WERI-Rb-1 (cell line): ENCODE data around the gene ADAT3.
"Not testable (repeated sequence)": the region's sequence is repeated elsewhere in the genome, so short reads cannot be mapped to it uniquely, and the experiment has no call there.

Experiments
- DNase-seq: peaks from one replicate; pipeline ENCODE4 v3.0.0-alpha.2; 2020
- H3K27ac ChIP-seq: fragments of 250-450 bp; sonication (Bioruptor Pico); 2 replicates; pipeline ENCODE4 v1.5.1; 2020; ENCODE audit warnings: mild to moderate bottlenecking, moderate library complexity
- H3K27me3 ChIP-seq: fragments of 250-450 bp; sonication (Bioruptor Pico); 2 replicates; pipeline ENCODE4 v1.5.1; 2021; ENCODE audit warnings: mild to moderate bottlenecking, low read depth, moderate library complexity; ENCODE audit not compliant: insufficient read depth, severe bottlenecking
- H3K36me3 ChIP-seq: fragments of 250-450 bp; sonication (Bioruptor Pico); 2 replicates; pipeline ENCODE4 v1.5.1; 2020; ENCODE audit warnings: mild to moderate bottlenecking, moderate library complexity
- H3K4me3 ChIP-seq: 2 replicates; pipeline ENCODE4 v1.5.1; 2011; ENCODE audit warnings: low read depth, mild to moderate bottlenecking, control low read depth, low read length
- H3K9me3 ChIP-seq: fragments of 250-450 bp; sonication (Bioruptor Pico); 2 replicates; pipeline ENCODE4 v1.5.1; 2021; ENCODE audit warnings: mild to moderate bottlenecking, moderate library complexity; ENCODE audit not compliant: severe bottlenecking
- TF ChIP-seq, protein P1 (sequence below): IDR thresholded peaks from 2 replicates; pipeline ENCODE4 v1.5.1; 2011; ENCODE audit warnings: low read depth, mild to moderate bottlenecking, control low read depth, inconsistent platforms, low read length

The ADAT3 gene

DNA sequence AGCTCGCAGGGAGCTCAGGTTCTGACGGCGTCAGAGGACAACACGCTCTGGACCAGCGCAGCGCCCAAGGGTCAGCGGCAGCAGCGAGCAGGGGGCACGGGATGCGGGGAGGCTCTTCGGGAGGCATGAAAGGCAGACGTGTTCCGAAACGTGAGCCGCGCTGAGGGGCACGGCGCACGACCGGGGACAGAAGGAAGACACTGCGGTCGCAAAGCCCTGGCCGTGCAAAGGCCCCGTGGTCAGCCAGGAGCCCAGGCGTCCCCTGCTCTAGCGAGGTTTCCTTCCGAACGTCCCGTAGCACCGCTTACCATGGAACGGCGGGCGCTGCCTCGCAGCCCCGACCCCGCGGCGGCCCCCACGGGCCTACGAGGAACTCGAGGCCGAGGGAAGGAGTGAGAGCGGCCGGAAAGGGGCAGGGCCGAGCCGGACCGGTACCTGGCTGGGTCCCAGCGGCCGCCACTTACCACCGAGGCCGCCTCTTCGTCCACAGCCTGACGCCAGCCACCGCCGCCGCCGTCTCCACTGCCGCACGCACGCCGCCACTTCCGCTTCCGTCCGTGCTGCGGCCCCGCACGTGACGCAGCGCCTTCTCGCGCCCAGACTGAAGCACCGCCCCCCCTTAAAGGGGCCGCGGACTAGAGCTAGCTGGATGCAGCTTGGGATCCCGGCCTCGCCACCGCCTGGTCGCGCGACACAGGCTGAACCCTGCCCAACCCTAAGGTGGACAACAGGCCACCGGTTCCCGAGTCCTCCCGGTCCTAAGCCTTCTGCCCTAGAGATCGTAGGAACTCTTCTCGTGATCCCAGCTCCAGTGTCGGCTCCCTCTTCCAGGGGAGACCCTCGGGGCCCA lies 29.3 kb upstream of the ADAT3 start:
- Histone ChIP-seq H3K36me3 (peaks cover 11% of the 10 kb centered on the region), H3K9me3 (no peaks in the 10 kb centered on the region), H3K27ac (peak overlapping the region; percentile 84), H3K27me3 (no peaks in the 10 kb centered on the region), H3K4me3 (peak overlapping the region; percentile 62)
- peak; percentile 92 for DNase-seq
- TF ChIP-seq, protein P1, sequence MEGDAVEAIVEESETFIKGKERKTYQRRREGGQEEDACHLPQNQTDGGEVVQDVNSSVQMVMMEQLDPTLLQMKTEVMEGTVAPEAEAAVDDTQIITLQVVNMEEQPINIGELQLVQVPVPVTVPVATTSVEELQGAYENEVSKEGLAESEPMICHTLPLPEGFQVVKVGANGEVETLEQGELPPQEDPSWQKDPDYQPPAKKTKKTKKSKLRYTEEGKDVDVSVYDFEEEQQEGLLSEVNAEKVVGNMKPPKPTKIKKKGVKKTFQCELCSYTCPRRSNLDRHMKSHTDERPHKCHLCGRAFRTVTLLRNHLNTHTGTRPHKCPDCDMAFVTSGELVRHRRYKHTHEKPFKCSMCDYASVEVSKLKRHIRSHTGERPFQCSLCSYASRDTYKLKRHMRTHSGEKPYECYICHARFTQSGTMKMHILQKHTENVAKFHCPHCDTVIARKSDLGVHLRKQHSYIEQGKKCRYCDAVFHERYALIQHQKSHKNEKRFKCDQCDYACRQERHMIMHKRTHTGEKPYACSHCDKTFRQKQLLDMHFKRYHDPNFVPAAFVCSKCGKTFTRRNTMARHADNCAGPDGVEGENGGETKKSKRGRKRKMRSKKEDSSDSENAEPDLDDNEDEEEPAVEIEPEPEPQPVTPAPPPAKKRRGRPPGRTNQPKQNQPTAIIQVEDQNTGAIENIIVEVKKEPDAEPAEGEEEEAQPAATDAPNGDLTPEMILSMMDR = no peak

DNA sequence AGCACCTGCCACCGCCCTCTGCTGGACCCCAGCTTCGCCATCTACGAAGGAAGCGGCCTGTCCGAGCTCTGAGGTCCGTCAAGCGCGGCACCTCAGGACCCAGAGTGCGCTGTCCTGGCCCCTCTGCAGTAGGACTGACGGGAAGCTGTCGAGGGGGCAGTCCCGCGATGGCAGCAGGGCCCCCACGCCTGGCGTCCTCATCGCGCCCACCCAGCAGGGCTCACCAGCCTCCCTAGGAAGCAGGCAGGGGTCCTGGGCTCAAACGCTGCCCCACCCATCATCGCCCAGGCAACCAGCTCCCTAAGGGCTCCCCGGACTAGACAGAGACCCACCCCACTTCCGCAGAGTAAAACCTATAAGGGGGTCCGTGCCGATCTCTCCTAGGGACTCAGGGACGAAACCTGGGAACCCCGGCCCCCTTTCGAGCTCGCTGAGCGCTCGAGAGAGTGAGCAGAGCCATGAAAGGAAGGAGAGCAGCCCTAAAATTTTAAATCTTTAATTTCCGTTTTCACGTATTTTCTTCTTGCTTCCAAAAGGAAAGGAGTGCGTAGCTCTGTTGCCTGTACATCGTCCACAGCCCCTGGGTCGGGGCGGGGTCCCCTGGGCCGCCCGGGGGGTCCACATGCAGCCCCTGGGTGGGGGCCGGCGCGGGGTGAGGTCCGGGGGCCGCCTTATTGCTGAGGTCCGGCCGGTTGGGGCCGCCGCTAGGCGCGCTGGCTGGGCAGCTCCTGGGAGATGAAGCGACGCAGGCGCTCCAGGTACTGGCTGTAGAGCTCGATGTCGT lies 28.5 kb upstream of the ADAT3 start:
- TF ChIP-seq, protein P1 = peak; percentile 59
- H3K27me3 ChIP-seq, DNase-seq, H3K9me3 ChIP-seq: not testable (repeated sequence)
- peaks cover 11% of the 10 kb centered on the region for H3K36me3 ChIP-seq
- peak overlapping the region; percentile 84 for H3K27ac ChIP-seq
- peak overlapping the region; percentile 62 for H3K4me3 ChIP-seq

DNA sequence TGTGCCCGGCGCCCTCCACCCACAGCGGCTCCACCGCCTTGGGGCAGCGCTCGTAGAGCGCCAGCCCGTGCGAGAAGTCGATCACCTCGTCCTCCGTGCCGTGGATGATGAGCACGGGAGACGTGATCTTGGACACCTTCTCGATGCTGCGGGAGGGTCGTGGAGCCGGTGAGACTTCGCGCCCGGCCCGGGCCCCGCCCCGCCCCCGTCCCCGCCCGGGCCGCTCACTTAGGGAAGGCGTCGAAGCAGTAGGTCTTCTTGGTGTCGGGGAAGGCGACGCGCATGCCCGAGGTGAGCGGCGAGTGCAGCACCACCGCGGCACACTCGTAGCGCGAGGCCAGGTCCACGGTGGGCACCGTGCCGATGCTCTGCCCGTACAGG lies 27.9 kb upstream of the ADAT3 start:
- not testable (repeated sequence) for H3K27ac ChIP-seq, DNase-seq, H3K4me3 ChIP-seq, H3K27me3 ChIP-seq, H3K9me3 ChIP-seq
- H3K36me3 ChIP-seq = peaks cover 11% of the 10 kb centered on the region

DNA sequence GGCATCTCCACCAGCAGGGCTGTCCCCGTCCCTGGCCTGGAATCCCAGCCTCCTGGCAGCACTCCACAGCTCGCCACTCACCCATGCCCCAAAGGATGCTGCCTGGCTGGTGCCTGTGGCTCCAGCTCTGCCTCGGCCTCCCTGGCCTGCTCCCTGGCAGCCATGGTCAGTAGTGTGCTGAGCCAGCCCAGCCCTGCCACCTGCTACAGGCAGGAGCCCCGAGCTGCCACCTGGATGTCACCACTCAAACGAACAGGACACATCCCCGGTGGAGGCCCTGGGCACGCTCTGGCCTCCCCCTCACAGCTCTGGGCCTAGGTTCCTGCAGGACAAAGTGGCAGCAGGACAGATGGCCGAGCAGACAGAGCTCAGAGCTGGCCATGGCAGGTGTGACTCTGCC lies 26.6 kb upstream of the ADAT3 start:
- H3K36me3 ChIP-seq, H3K27ac ChIP-seq, DNase-seq, H3K9me3 ChIP-seq, H3K4me3 ChIP-seq, H3K27me3 ChIP-seq: not testable (repeated sequence)

DNA sequence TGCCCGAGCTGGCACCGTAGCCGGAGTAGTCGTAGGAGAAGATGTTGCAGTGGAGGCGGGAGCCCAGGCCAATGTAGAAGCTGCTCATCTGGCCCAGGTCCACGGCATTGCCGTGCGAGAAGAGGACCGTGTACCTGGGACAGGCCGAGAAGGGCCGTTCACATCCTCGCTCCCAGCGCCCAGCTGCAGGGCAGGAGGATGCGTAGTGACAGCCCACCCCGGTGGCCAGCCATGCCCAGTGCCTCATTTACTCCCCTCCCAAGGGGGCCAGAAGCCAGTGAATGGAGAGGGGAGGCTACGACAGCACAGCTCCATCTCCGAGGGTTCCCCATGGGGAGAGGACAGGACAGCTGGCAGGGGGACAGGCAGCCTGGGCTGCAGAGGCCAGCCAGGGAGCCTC lies 25.2 kb upstream of the ADAT3 start:
- H3K4me3 ChIP-seq, DNase-seq, H3K36me3 ChIP-seq, H3K27ac ChIP-seq, H3K9me3 ChIP-seq, H3K27me3 ChIP-seq: not testable (repeated sequence)

DNA sequence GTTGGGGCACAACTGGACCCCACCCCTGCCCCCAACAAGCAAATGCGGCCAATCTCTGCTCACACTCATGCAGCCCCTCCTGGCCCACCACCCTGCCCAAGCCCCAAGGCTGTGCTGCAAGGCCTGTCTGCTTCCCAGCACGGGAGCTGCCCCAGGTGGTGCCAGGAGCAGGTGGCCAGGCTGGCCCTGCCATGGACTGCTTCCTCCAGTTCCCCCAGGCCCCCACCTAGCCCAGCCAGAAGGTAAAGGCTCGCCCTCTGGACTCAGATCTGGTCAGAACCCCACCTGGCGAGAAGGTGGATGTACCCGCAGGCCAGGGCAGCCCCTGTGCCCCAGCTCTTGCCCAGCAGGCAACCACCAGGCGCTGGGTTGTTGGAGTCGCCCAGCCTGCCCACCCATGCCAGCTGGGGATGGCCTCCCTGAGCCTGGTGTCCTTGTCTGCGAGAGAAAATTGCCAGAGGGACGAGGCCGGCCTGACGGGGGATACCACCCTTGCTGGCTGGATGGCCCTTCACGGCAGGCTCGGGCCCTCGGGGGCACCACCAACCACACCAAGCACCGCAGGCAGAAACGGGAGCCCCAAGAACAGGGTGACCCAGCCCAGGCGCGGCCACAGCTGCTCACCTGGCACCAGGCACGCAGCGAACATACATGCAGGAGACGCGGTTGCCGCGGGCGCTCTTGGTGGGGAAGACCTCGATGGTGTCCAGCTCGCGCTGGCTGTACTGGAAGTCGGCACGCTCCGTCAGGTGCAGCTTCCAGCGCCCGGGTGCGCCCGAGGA lies 24.4 kb upstream of the ADAT3 start:
- no peak for DNase-seq
- Histone ChIP-seq H3K9me3 (no peaks in the 10 kb centered on the region), H3K27ac (no peak overlapping the region), H3K4me3 (no peak overlapping the region), H3K36me3 (no peaks in the 10 kb centered on the region), H3K27me3 (no peaks in the 10 kb centered on the region)
- TF ChIP-seq, protein P1 = no peak

DNA sequence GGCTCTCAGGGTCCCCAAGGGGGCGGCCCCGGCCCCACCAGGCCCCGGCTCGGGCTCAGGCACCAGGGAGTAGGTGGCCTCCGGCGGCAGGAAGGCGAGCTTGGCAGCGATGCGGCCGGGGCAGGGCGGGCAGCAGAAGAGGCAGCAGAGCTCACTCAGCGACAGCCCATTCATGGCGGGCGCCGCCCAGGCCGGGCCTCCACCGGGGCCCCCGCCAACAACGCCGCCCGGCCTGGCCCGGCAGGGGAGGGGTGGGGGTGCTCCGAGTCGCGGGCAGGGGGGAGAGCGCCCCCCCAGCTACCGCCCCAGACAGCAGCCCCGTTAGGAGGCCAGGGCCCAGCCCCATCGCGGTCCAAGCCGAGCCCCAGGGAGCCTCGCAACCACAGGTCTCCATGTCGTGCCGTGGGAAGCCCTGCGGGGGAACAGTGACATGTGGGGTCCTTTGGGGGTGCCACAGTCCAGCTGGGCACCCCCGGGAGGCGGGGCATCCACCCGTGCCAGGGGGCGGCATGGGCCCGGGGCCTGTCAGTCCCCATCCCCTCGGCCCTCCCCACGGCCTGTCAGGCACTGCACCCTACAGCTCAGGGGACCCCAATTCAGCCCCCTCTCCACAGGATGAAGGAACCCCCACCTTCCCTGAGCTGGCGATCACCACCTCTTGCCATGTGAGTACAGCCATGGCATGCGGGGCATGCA lies 23.7 kb upstream of the ADAT3 start:
- H3K36me3 ChIP-seq, H3K27ac ChIP-seq, DNase-seq, H3K27me3 ChIP-seq, H3K9me3 ChIP-seq, H3K4me3 ChIP-seq: not testable (repeated sequence)
